Ectodermal cell (in vitro differentiated cells): ENCODE measurements around the gene CANX.

Experiments
- H3K27ac ChIP-seq: 2 replicates; pipeline ENCODE4 v1.7.0; 2013; ENCODE audit warnings: mild to moderate bottlenecking, low read depth, low read length; ENCODE audit not compliant: insufficient read depth, poor library complexity, severe bottlenecking
- H3K27me3 ChIP-seq: 2 replicates; pipeline ENCODE4 v1.7.0; 2013; ENCODE audit warnings: mild to moderate bottlenecking, low read length; ENCODE audit not compliant: insufficient read depth, control insufficient read depth, poor library complexity, severe bottlenecking
- H3K36me3 ChIP-seq: one replicate; pipeline ENCODE4 v1.7.0; 2013; ENCODE audit warnings: low read length; ENCODE audit not compliant: control insufficient read depth, insufficient read depth
- H3K4me1 ChIP-seq: one replicate; pipeline ENCODE4 v1.7.0; 2013; ENCODE audit warnings: low read length; ENCODE audit not compliant: control insufficient read depth, insufficient read depth
- H3K4me3 ChIP-seq: 2 replicates; pipeline ENCODE4 v1.7.0; 2013; ENCODE audit warnings: low read depth, low read length, control low read depth; ENCODE audit not compliant: insufficient read depth
- H3K9me3 ChIP-seq: 2 replicates; pipeline ENCODE4 v1.7.0; 2013; ENCODE audit warnings: mild to moderate bottlenecking, low read length, moderate library complexity; ENCODE audit not compliant: control insufficient read depth
- WGBS, 2 experiments: methylation state at CpG; one replicate each; pipeline ENCODE4 v1.1.7; 2013; ENCODE audit warnings: missing lambda C conversion rate in 2 of 2; 5-methylcytosine and 5-hydroxymethylcytosine counted together

CANX gene

DNA sequence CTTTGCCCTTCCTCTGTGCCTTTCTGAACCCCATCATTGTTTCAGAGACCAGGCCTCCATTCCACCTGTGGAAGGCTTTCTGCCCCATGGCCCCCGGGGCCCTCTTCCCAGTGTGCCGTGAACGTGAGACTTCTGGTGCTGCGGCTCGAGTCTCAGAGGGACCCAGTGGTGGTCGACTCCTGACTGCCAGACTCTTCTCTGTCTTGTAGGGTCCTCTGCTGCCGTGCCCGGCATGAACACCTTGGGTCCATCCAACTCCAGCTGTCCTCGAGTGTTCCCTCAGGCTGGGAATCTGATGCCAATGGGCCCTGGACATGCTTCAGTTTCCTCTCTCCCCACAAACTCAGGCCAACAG is 74.9 kb downstream of the CANX start:
- Histone ChIP-seq H3K4me3 (no peak overlapping the region), H3K27me3 (no peaks in the 10 kb centered on the region), H3K36me3 (peaks cover 65% of the 10 kb centered on the region), H3K27ac (no peak overlapping the region), H3K4me1 (no peaks in the 10 kb centered on the region), H3K9me3 (no peaks in the 10 kb centered on the region)
- WGBS, 2 experiments, result 94 to 97% methylated on average over 9 of the region's 9 CpGs

- peaks cover 58% of the 10 kb centered on the region for H3K36me3 ChIP-seq
- H3K4me1 ChIP-seq, result no peaks in the 10 kb centered on the region
- no peak overlapping the region for H3K27ac ChIP-seq
- no peaks in the 10 kb centered on the region for H3K27me3 ChIP-seq
- H3K9me3 ChIP-seq, result no peaks in the 10 kb centered on the region
- WGBS, 2 experiments, result 96 to 97% methylated on average over 12 of the region's 12 CpGs
- no peak overlapping the region for H3K4me3 ChIP-seq
Measured at GRCh38 chr5:179774442-179774841, 75.7 kb downstream of the CANX start.

DNA sequence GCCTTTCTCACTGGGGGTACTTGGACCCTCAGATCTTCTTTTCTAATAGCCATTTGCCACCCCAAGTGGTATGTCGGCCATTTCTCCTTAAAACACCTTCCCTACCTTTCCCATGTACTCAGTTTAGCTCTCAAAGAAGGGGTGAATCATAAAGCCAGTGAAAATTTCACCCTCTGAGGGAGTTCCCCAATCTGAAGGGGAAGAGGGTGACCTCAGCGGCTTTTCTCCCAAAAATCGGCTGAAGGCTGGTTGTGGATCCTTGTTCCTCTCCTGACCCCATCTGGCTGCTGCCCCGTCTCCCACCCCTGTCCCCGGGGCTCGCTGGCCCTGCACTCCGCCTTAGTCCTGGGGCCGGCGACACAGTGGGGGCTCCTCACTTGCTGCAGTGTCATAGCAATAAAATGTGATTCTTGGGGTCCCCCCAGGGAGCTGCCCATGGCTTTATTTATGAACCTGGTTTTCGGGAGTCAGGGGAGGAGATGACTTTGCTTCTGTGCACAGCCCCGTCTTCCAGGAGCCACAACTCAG is 77.7 kb downstream of the CANX start:
- Histone ChIP-seq H3K4me1 (no peaks in the 10 kb centered on the region), H3K9me3 (no peaks in the 10 kb centered on the region), H3K4me3 (no peak overlapping the region), H3K27ac (no peak overlapping the region), H3K36me3 (peaks cover 47% of the 10 kb centered on the region), H3K27me3 (no peaks in the 10 kb centered on the region)
- WGBS, 2 experiments, result 94 to 97% methylated on average over 11 of the region's 11 CpGs

- Histone ChIP-seq H3K27ac (no peak overlapping the region), H3K4me1 (no peaks in the 10 kb centered on the region), H3K27me3 (no peaks in the 10 kb centered on the region), H3K36me3 (peaks cover 38% of the 10 kb centered on the region), H3K4me3 (no peak overlapping the region), H3K9me3 (no peaks in the 10 kb centered on the region)
- WGBS, 2 experiments, result 94 to 96% methylated on average over 10 of the region's 10 CpGs
Measured at GRCh38 chr5:179777456-179777855, 78.7 kb downstream of the CANX start.

- Histone ChIP-seq H3K36me3 (peaks cover 35% of the 10 kb centered on the region), H3K4me3 (no peak overlapping the region), H3K27ac (no peak overlapping the region), H3K9me3 (no peaks in the 10 kb centered on the region), H3K4me1 (no peaks in the 10 kb centered on the region), H3K27me3 (no peaks in the 10 kb centered on the region)
- 95 to 96% methylated on average over 9 of the region's 9 CpGs for WGBS, 2 experiments
Measured at GRCh38 chr5:179777909-179778308, 79.1 kb downstream of the CANX start.

- no peak overlapping the region for H3K4me3 ChIP-seq
- 96% methylated on average over 5 of the region's 5 CpGs for WGBS, 2 experiments
- peaks cover 28% of the 10 kb centered on the region for H3K36me3 ChIP-seq
Measured at GRCh38 chr5:179778591-179778990, 79.8 kb downstream of the CANX start.

DNA sequence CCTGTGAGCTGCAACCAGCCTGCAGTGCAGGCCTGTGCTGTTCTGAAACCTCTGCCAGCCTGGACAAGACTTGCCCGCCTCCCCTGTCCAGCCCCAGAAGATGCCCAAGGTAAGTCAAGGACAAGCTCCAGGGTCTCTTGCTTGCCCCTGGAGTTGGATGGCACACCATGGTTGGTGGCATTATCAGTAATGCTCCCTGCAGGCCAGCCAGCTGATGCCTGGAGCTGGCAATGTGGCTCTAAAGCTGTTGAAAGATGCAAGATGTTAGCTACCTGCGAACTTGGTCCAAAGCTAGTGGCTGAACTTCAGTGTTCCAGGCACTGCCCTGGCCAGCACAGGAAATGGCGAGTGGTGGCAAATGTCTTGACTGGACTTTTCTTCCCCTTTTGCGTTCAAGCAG is 81.1 kb downstream of the CANX start:
- Histone ChIP-seq H3K27me3 (no peaks in the 10 kb centered on the region), H3K27ac (no peak overlapping the region), H3K36me3 (peaks cover 16% of the 10 kb centered on the region), H3K4me3 (no peak overlapping the region), H3K9me3 (no peaks in the 10 kb centered on the region), H3K4me1 (no peaks in the 10 kb centered on the region)
- 96 to 98% methylated on average over 4 of the region's 4 CpGs for WGBS, 2 experiments

More at GRCh38 chr5:179778591-179778990, 79.8 kb downstream of the CANX start:
- no peaks in the 10 kb centered on the region for H3K27me3 ChIP-seq
- no peaks in the 10 kb centered on the region for H3K4me1 ChIP-seq
- H3K9me3 ChIP-seq, result no peaks in the 10 kb centered on the region
- H3K27ac ChIP-seq, result no peak overlapping the region

GRCh38 chr5:179780362-179780761 is 81.6 kb downstream of the CANX start:
- H3K27me3 ChIP-seq, result no peaks in the 10 kb centered on the region
- WGBS, 2 experiments, result 94 to 95% methylated on average over 7 of the region's 7 CpGs
- H3K9me3 ChIP-seq, result no peaks in the 10 kb centered on the region
- peaks cover 14% of the 10 kb centered on the region for H3K36me3 ChIP-seq
- no peak overlapping the region for H3K27ac ChIP-seq
- H3K4me1 ChIP-seq, result no peaks in the 10 kb centered on the region
- H3K4me3 ChIP-seq, result no peak overlapping the region
